Liver (tissue), 9 donors: ENCODE results near the gene TSTD2. TPM values are rescaled to one million over a fixed set of nuclear protein-coding genes. Genes with fewer than 3 reads are reported as not detected.

Experiments
- DNase-seq: peaks from one replicate; pipeline ENCODE4 v3.0.0-alpha.2; 2017; ENCODE audit warnings: low spot score
- H3K27ac ChIP-seq, 2 donors: one replicate each; pipeline ENCODE4 v1.7.0; 2013; ENCODE audit warnings: inconsistent platforms in 2 of 2, low read length in 2 of 2, control low read depth in 1 of 2, low read depth in 1 of 2, mild to moderate bottlenecking in 1 of 2
- H3K27me3 ChIP-seq, 4 donors: one replicate each; pipeline versions ENCODE4 v1.6.1 to v1.7.0; 2013; ENCODE audit warnings: low read length in 3 of 4, inconsistent platforms in 1 of 4, mild to moderate bottlenecking in 1 of 4, moderate library complexity in 1 of 4; ENCODE audit not compliant: control insufficient read depth in 4 of 4, insufficient read depth in 4 of 4
- H3K36me3 ChIP-seq, 4 donors: one replicate each; pipeline versions ENCODE4 v1.6.1 to v1.7.0; 2013; ENCODE audit warnings: low read length in 3 of 4, mild to moderate bottlenecking in 3 of 4, low read depth in 1 of 4, moderate library complexity in 1 of 4; ENCODE audit not compliant: control insufficient read depth in 4 of 4, insufficient read depth in 3 of 4
- H3K4me1 ChIP-seq, 4 donors: one replicate each; pipeline versions ENCODE4 v1.6.1 to v1.7.0; 2013; ENCODE audit warnings: low read length in 3 of 4, mild to moderate bottlenecking in 3 of 4, moderate library complexity in 1 of 4; ENCODE audit not compliant: control insufficient read depth in 4 of 4, insufficient read depth in 4 of 4
- H3K4me3 ChIP-seq, 3 donors: one replicate each; pipeline versions ENCODE4 v1.6.1 to v1.7.0; 2013; ENCODE audit warnings: low read length in 3 of 3, control low read depth in 1 of 3, low read depth in 1 of 3, mild to moderate bottlenecking in 1 of 3
- H3K9ac ChIP-seq, 2 donors: one replicate each; pipeline ENCODE4 v1.7.0; 2013; ENCODE audit warnings: low read length in 2 of 2, mild to moderate bottlenecking in 2 of 2, moderate library complexity in 2 of 2, control low read depth in 1 of 2, low read depth in 1 of 2
- H3K9me3 ChIP-seq, 4 donors: one replicate each; pipeline versions ENCODE4 v1.6.1 to v1.7.0; 2013; ENCODE audit warnings: low read length in 3 of 4; ENCODE audit not compliant: control insufficient read depth in 4 of 4
- EGR1 ChIP-seq, 2 donors: IDR thresholded peaks; 2 replicates each; pipeline ENCODE4 v1.6.1; 2016 to 2018; ENCODE audit warnings: antibody characterized with exemption in 2 of 2, low read depth in 2 of 2
- FOXA2 ChIP-seq: IDR thresholded peaks from 2 replicates; pipeline ENCODE4 v1.6.1; 2016; ENCODE audit warnings: antibody characterized with exemption
- HNF4A ChIP-seq, 2 donors: conservative IDR thresholded peaks; 2 replicates each; pipeline ENCODE4 v1.6.1; 2016; ENCODE audit warnings: antibody characterized with exemption in 2 of 2, mild to moderate bottlenecking in 2 of 2
- HNF4G ChIP-seq: IDR thresholded peaks from 2 replicates; pipeline ENCODE4 v1.6.1; 2016; ENCODE audit warnings: antibody characterized with exemption
- JUND ChIP-seq, 2 donors: IDR thresholded peaks; 2 replicates each; pipeline ENCODE4 v1.6.1; 2016; ENCODE audit warnings: antibody characterized with exemption in 2 of 2
- RXRA ChIP-seq, 2 donors: IDR thresholded peaks; 2 replicates each; pipeline ENCODE4 v1.6.1; 2017 to 2018; ENCODE audit warnings: antibody characterized with exemption in 2 of 2, mild to moderate bottlenecking in 1 of 2
- TAF1 ChIP-seq: conservative IDR thresholded peaks from 2 replicates; pipeline ENCODE4 v1.6.1; 2016; ENCODE audit warnings: antibody characterized with exemption, mild to moderate bottlenecking
- WGBS: extraction: QIAGEN DNeasy Blood & Tissue Kit; methylation state at CpG from one replicate; pipeline ENCODE4 v1.1.7; 2013; 5-methylcytosine and 5-hydroxymethylcytosine counted together
- polyA plus RNA-seq, 2 donors: library from polyadenylated mRNA; stranded (reverse) in 1 of 2; unstranded in 1 of 2; fragments of 200-250 nt in 1 of 2; fragments of >200 nt in 1 of 2; fragmentation: Nextera tagmentation in 1 of 2; extraction: Ambion mirVana in 1 of 2; gene quantifications; one replicate each; pipeline versions ENCODE4 v1.2.1 to v1.2.3, GENCODE V29; 2013 to 2015
- total RNA-seq, 2 donors: library from RNA; depleted of rRNA; stranded (reverse); fragments of >200 nt; gene quantifications; one replicate each; pipeline ENCODE4 v1.2.3, GENCODE V29; 2014
- TF ChIP-seq, protein P1 (sequence below): fragments of 150-350 bp; IDR thresholded peaks from 2 replicates; pipeline ENCODE4 v1.5.1; 2017; ENCODE audit warnings: improper control_type of control experiment, low read depth, low read length; ENCODE audit not compliant: missing input control
- TF ChIP-seq, protein P2 (sequence below): IDR thresholded peaks from 2 replicates; pipeline ENCODE4 v1.6.1; 2016; ENCODE audit warnings: antibody characterized with exemption
- donor health status: healthy.
- donor health status: healthy.
- donor health status: healthy.
- donor health status: healthy.
- donor health status: healthy.

The TSTD2 gene
- total and polyA plus RNA-seq, 4 donors, result 4.6 to 13.8 (median 7.1) TPM

DNA sequence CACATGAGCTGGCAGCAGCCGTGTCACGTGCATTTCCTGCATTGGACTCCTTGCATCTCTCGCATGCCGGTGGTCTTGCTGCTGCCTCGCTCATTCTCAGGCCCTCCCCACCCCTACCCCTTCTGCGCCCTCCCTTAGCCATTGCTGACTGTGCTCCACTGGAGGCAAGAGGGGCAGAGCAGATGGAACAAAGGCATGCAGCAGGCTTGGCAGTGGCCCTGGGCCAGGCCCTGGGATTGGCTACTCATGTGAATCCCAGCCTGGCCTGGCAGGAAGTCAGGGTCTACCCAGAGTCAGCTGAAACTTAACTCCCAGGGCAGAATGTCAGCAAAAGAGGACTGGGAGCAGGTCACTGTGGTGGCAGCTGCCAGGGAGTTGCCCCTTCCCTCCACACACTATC is 62.3 kb downstream of the TSTD2 start:
- peak overlapping the region; percentile 21 to 22 for H3K27ac ChIP-seq
- no peak overlapping the region for H3K9ac ChIP-seq
- no peaks in the 10 kb centered on the region for H3K9me3 ChIP-seq
- peaks cover 5 to 23% (median 12%) of the 10 kb centered on the region in 4 donors for H3K4me1 ChIP-seq
- H3K36me3 ChIP-seq, result peaks cover 0 to 3% (median 0%) of the 10 kb centered on the region in 4 donors
- no peak overlapping the region for H3K4me3 ChIP-seq
- 91% methylated on average over 6 of the region's 6 CpGs for WGBS
- TF ChIP-seq RXRA (IDR thresholded peaks at IDR 0.05), result peak in 1 of 2 donors; percentile 10
- peak in 1 of 2 donors; percentile 12 for TF ChIP-seq HNF4A (conservative IDR thresholded peaks at IDR 0.05)
- no peak for TF ChIP-seq HNF4G
- DNase-seq, result no peak
- no peaks in the 10 kb centered on the region for H3K27me3 ChIP-seq

DNA sequence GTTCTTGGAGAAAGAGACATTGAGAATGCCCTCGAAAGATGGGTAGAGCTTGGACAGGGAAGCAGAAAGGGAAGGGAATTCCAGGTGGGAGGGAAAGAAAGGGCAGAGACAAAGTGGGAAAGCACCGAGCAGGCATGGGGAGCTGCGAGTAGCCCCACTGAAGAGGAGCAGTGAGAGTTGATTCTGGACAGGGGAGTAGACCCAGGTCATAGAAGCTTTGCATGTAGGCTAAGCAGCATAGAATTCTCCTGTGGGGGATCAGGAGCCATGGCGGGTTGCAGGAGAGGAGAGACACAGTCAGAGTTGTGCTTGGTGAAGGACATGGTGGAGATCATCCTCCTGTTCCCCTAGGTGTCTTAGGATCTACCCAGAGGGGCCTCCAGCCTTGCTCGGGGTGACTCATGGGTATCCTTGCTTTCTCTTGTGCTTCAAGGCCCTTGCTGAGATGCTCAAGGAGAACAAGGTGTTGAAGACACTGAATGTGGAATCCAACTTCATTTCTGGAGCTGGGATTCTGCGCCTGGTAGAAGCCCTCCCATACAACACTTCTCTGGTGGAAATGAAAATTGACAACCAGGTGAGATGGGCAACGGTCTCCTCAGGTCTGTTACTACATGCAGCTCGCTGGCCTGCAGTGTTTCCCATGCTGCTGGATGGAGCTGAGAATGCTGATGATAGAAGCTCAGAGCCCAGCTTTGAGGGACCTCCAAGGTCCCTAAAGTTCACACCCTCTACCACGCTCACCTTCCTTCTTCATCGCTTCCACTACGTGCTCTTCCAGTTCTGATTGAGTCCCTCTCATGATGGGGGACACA is 64.5 kb downstream of the TSTD2 start:
- DNase-seq, result no peak
- Histone ChIP-seq H3K4me3 (no peak overlapping the region), H3K27ac (no peak overlapping the region), H3K27me3 (no peaks in the 10 kb centered on the region), H3K9ac (no peak overlapping the region), H3K4me1 (peaks cover 5 to 23% (median 12%) of the 10 kb centered on the region in 4 donors), H3K36me3 (peaks cover 0 to 5% (median 0%) of the 10 kb centered on the region in 4 donors), H3K9me3 (no peaks in the 10 kb centered on the region)
- 93% methylated on average over 11 of the region's 11 CpGs for WGBS
- TF ChIP-seq TAF1 (no peak), EGR1 (IDR thresholded peaks at IDR 0.05; ENCODE audit: low read depth in 2 of 2) (no peak), HNF4G (no peak)

DNA sequence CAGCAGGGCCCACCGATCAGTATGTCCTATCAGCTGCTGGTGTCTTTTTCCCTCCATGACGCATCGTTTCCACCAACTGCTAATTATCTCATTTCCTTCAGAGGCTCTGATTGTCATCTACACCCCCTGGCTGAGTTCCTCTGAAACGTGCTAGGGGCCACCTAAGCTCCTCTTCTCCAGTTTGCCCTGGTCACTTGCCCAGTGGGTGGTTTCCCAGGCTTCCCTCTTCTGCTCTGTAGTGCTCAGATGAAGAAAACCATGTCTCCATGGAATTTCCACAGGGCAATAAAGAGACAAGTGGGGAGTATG is 65.3 kb downstream of the TSTD2 start:
- WGBS, result 82% methylated on average over 4 of the region's 4 CpGs
- H3K36me3 ChIP-seq, result peaks cover 0 to 5% (median 0%) of the 10 kb centered on the region in 4 donors
- peaks cover 4 to 20% (median 12%) of the 10 kb centered on the region in 4 donors for H3K4me1 ChIP-seq
- DNase-seq, result no peak
- H3K4me3 ChIP-seq, result no peak overlapping the region
- no peak overlapping the region for H3K27ac ChIP-seq
- no peak overlapping the region for H3K9ac ChIP-seq
- TF ChIP-seq FOXA2 (no peak), JUND (IDR thresholded peaks at IDR 0.05) (no peak), HNF4G (no peak), TAF1 (no peak)
- TF ChIP-seq, protein P1, sequence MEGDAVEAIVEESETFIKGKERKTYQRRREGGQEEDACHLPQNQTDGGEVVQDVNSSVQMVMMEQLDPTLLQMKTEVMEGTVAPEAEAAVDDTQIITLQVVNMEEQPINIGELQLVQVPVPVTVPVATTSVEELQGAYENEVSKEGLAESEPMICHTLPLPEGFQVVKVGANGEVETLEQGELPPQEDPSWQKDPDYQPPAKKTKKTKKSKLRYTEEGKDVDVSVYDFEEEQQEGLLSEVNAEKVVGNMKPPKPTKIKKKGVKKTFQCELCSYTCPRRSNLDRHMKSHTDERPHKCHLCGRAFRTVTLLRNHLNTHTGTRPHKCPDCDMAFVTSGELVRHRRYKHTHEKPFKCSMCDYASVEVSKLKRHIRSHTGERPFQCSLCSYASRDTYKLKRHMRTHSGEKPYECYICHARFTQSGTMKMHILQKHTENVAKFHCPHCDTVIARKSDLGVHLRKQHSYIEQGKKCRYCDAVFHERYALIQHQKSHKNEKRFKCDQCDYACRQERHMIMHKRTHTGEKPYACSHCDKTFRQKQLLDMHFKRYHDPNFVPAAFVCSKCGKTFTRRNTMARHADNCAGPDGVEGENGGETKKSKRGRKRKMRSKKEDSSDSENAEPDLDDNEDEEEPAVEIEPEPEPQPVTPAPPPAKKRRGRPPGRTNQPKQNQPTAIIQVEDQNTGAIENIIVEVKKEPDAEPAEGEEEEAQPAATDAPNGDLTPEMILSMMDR, result no peak
- TF ChIP-seq, protein P2, sequence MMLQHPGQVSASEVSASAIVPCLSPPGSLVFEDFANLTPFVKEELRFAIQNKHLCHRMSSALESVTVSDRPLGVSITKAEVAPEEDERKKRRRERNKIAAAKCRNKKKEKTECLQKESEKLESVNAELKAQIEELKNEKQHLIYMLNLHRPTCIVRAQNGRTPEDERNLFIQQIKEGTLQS, result no peak
- H3K27me3 ChIP-seq, result no peaks in the 10 kb centered on the region
- H3K9me3 ChIP-seq, result no peaks in the 10 kb centered on the region
